GM06990 (cell line): ENCODE measurements around the gene KCNT1.

ENCODE experiments used
- DNase-seq: peaks from one replicate; pipeline ENCODE4 v3.0.0-alpha.2; 2011; ENCODE audit not compliant: insufficient read length; ENCODE audit errors: extremely low read depth
- H3K27me3 ChIP-seq: replicated peaks from 2 replicates; pipeline ENCODE4 v1.6.0; 2011; ENCODE audit warnings: low read length; ENCODE audit not compliant: control insufficient read depth, insufficient read depth
- H3K36me3 ChIP-seq: 2 replicates; pipeline ENCODE4 v1.5.1; 2011; ENCODE audit warnings: low read length; ENCODE audit not compliant: control insufficient read depth, insufficient read depth
- H3K4me3 ChIP-seq: replicated peaks from 2 replicates; pipeline ENCODE4 v1.5.1; 2011; ENCODE audit warnings: low read depth, mild to moderate bottlenecking, control low read depth, low read length
- CTCF ChIP-seq: IDR thresholded peaks from 2 replicates; pipeline ENCODE4 v1.5.1; 2011; ENCODE audit warnings: low read length, control low read depth, mild to moderate bottlenecking, inconsistent platforms; ENCODE audit not compliant: insufficient read depth, poor library complexity, severe bottlenecking

KCNT1 gene

GRCh38 chr9:135707252-135708138 lies 5.5 kb downstream of the KCNT1 start:
- DNase-seq, result no peak
- no peak for TF ChIP-seq CTCF

GRCh38 chr9:135708164-135708563 lies 6.2 kb downstream of the KCNT1 start:
- Histone ChIP-seq H3K4me3 (no peak overlapping the region), H3K27me3 (no peaks in the 10 kb centered on the region; the same call in none of the 2 replicates), H3K36me3 (no peaks in the 10 kb centered on the region)
- TF ChIP-seq CTCF, result no peak
- DNase-seq, result no peak

More at GRCh38 chr9:135707252-135708138, 5.5 kb downstream of the KCNT1 start:
- H3K27me3 ChIP-seq, result no peaks in the 10 kb centered on the region; the same call in 1 of the 2 replicates
- H3K36me3 ChIP-seq, result no peaks in the 10 kb centered on the region
- no peak overlapping the region for H3K4me3 ChIP-seq

- H3K36me3 ChIP-seq, result no peaks in the 10 kb centered on the region
- no peak for DNase-seq
- TF ChIP-seq CTCF, result no peak
- H3K4me3 ChIP-seq, result no peak overlapping the region
- peaks cover 3% of the 10 kb centered on the region for H3K27me3 ChIP-seq
Observed at GRCh38 chr9:135711391-135711790, 9.4 kb downstream of the KCNT1 start.

- TF ChIP-seq CTCF, result no peak
- H3K27me3 ChIP-seq, result peaks cover 3% of the 10 kb centered on the region
- no peak overlapping the region for H3K4me3 ChIP-seq
- DNase-seq, result no peak
- no peaks in the 10 kb centered on the region for H3K36me3 ChIP-seq
Observed at GRCh38 chr9:135711881-135712280, 9.9 kb downstream of the KCNT1 start.

GRCh38 chr9:135712613-135713295 lies 10.8 kb downstream of the KCNT1 start:
- Histone ChIP-seq H3K36me3 (no peaks in the 10 kb centered on the region), H3K4me3 (no peak overlapping the region), H3K27me3 (peaks cover 3% of the 10 kb centered on the region)
- TF ChIP-seq CTCF, result no peak
- DNase-seq, result no peak
